Activated T-cell treated with anti-CD3 and anti-CD28 coated beads, Interleukin-2, amount 50 U/mL, for 24 hours (primary cell): Measurements from ENCODE around the gene RANBP9.

ENCODE experiments used
- DNase-seq: peaks from one replicate; pipeline ENCODE4 v3.0.0-alpha.2; 2020
- H3K27ac Mint-ChIP-seq: 2 replicates; pipeline ENCODE4 v1.8.0; 2020; ENCODE audit warnings: mild to moderate bottlenecking, mixed read lengths
- H3K27me3 Mint-ChIP-seq: 2 replicates; pipeline ENCODE4 v1.8.0; 2020; ENCODE audit warnings: mixed read lengths
- H3K36me3 Mint-ChIP-seq: 2 replicates; pipeline ENCODE4 v1.8.0; 2020; ENCODE audit warnings: low read depth, mixed read lengths
- H3K4me1 Mint-ChIP-seq: 2 replicates; pipeline ENCODE4 v1.8.0; 2020; ENCODE audit warnings: low read depth, mixed read lengths
- H3K4me3 Mint-ChIP-seq: 2 replicates; pipeline ENCODE4 v1.8.0; 2020; ENCODE audit warnings: mild to moderate bottlenecking, moderate library complexity, mixed read lengths
- H3K9me3 Mint-ChIP-seq: 2 replicates; pipeline ENCODE4 v1.8.0; 2020; ENCODE audit warnings: mixed read lengths

RANBP9 gene

DNA sequence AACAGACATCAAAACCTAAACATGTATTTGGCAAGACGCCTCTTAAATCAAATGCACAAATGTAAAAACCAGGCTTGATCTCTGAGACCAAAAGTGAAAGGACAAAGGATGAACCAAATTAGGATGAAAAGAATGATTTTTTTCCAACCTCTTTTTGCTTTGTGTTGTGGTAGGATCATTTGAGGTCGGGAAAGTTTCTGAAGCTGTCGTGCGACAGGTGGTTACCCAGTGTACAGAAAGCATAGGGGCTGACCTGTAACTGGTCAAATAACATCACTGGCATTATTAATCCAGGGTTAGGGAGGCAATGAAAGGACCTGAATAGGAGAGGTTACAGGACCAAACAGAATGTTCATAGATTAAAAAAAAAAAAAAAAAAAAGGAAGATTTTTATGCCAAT lies 114.6 kb downstream of the RANBP9 start:
- DNase-seq, result no peak

DNA sequence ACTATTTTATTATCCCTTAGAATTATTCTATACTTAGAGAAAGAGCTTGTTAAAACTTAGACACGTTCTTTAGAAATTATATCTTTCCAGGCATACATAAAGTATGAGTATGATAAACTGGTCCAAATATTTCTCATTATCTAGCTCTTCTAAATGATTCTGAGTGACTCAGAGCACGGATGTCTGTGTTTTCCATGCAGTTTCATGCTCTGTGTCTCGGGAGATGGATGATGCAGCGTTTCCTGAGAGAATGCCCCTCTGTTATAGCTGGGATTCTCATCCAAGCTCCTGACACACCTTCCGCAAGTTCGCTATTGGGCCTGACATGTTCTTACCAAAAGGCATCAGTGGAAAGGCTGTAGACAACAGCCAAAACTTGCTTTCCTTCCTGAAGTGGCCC lies 117.9 kb downstream of the RANBP9 start:
- Mint-ChIP-seq H3K36me3 (peaks cover 65% of the 10 kb centered on the region), H3K4me1 (peaks cover 2% of the 10 kb centered on the region), H3K27ac (no peak overlapping the region), H3K9me3 (no peaks in the 10 kb centered on the region), H3K4me3 (no peak overlapping the region), H3K27me3 (no peaks in the 10 kb centered on the region)
- DNase-seq, result no peak

More for the DNA sequence above, 114.6 kb downstream of the RANBP9 start:
- no peak overlapping the region for H3K4me3 Mint-ChIP-seq
- H3K27me3 Mint-ChIP-seq, result no peaks in the 10 kb centered on the region
- H3K36me3 Mint-ChIP-seq, result peaks cover 82% of the 10 kb centered on the region
- H3K27ac Mint-ChIP-seq, result no peak overlapping the region
- H3K9me3 Mint-ChIP-seq, result no peaks in the 10 kb centered on the region
- H3K4me1 Mint-ChIP-seq, result peaks cover 2% of the 10 kb centered on the region

DNA sequence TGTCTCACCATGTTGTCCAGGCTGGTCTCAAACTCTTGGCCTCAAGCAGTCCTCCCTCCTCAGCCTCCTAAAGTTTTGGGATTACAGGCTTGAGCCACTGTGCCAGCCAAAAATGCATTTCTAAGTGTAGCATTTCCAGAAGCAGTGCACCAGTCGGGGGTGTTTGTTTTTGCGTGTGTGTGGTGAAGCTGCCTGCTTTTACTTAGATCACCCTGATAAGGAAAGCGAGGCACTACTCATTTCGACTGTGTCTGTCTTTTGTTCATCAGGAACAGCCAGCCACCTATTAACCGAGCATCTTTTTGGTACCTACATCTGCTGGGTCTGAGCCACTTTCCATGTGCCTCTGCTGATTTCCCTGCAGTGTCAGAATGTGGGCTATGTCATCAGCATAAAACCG lies 118.5 kb downstream of the RANBP9 start:
- no peak for DNase-seq
- peaks cover 65% of the 10 kb centered on the region for H3K36me3 Mint-ChIP-seq
- H3K4me3 Mint-ChIP-seq, result no peak overlapping the region
- H3K27me3 Mint-ChIP-seq, result no peaks in the 10 kb centered on the region
- H3K27ac Mint-ChIP-seq, result peak overlapping the region; percentile 23
- peaks cover 2% of the 10 kb centered on the region for H3K4me1 Mint-ChIP-seq
- H3K9me3 Mint-ChIP-seq, result no peaks in the 10 kb centered on the region

DNA sequence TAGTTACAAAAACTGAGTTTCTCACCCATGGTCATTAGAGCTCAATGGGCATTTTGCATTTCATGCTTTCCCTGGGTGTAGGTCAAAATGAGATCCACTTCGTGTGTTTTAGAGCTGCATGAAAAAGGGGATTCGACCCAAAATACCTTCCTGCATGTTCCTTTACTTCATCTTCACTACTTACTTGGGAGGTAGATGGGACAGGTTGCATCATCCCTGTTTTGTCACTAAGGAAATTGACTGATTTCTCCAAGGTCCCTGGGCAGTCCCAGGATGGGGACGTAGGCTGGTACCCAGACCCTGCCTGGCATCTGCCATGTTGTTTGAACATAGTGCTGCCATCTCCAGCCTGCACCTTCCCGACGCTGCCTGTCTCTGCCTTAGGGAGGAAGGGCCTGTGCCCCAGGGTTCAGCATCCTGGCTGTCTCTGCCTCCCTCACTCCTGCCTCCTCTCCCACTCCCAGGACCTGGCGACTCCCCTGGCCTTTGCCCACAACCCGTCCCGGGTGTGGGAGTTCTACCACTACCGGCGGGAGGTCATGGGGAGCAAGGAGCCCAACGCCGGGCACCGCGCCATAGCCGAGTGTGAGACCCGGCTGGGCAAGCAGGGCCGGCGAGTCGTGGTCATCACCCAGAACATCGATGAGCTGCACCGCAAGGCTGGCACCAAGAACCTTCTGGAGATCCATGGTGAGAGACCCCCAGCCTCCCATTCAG lies 120.3 kb downstream of the RANBP9 start:
- H3K27me3 Mint-ChIP-seq, result no peaks in the 10 kb centered on the region
- no peak for DNase-seq
- no peak overlapping the region for H3K27ac Mint-ChIP-seq
- H3K4me3 Mint-ChIP-seq, result no peak overlapping the region
- peaks cover 64% of the 10 kb centered on the region for H3K36me3 Mint-ChIP-seq
- no peaks in the 10 kb centered on the region for H3K9me3 Mint-ChIP-seq
- peaks cover 2% of the 10 kb centered on the region for H3K4me1 Mint-ChIP-seq

DNA sequence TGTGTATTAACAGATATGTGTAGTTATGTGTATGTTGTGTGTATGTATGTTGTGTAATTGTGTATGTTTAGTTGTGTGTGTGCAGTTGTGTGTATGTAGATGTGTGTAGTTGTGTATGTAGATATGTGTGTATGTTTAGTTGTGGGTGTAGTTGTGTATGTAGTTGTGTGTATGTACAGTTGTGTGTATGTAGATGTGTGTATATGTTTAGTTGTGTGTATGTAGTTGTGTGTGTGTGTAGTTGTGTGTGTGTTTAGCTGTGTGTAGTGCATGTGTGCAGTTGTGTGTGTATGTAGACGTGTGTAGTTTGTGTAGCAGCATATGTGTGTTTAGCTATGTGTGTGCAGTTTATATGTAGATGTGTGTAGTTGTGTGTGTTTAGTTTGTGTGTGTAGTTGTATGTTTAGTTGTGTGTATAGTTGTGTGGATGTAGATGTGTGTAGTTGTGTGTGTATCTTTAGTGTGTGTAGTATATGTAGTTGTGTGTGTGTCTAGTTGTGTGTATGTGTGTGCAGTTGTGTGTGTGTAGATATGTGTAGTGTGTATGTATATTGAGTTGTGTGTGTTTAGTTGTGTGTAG lies 121.0 kb downstream of the RANBP9 start:
- peaks cover 64% of the 10 kb centered on the region for H3K36me3 Mint-ChIP-seq
- no peaks in the 10 kb centered on the region for H3K27me3 Mint-ChIP-seq
- no peak overlapping the region for H3K27ac Mint-ChIP-seq
- H3K4me3 Mint-ChIP-seq, result no peak overlapping the region
- H3K4me1 Mint-ChIP-seq, result peaks cover 2% of the 10 kb centered on the region
- DNase-seq, result no peak
- no peaks in the 10 kb centered on the region for H3K9me3 Mint-ChIP-seq

DNA sequence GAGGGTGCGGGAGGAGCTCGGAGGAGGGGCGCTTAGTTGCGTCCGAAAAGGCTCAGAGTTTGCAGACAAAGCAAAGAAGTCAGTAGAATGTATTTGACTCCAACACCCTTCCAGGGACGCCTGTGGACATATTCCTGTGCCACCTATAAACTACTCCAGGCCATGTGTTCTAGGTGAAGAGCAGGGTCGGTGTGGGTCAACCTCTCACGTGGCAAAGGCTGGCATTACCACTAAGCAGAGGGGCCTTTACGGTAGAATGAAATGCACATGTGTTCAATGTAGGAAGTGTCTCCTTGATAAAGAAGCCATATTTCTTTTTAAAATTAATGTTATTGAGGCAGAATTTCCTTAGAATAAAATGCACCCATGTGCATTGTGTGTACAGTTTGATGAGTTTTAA lies 121.8 kb downstream of the RANBP9 start:
- Mint-ChIP-seq H3K27ac (no peak overlapping the region), H3K27me3 (no peaks in the 10 kb centered on the region), H3K4me1 (peaks cover 2% of the 10 kb centered on the region), H3K9me3 (no peaks in the 10 kb centered on the region), H3K36me3 (peaks cover 62% of the 10 kb centered on the region), H3K4me3 (no peak overlapping the region)
- DNase-seq, result no peak

DNA sequence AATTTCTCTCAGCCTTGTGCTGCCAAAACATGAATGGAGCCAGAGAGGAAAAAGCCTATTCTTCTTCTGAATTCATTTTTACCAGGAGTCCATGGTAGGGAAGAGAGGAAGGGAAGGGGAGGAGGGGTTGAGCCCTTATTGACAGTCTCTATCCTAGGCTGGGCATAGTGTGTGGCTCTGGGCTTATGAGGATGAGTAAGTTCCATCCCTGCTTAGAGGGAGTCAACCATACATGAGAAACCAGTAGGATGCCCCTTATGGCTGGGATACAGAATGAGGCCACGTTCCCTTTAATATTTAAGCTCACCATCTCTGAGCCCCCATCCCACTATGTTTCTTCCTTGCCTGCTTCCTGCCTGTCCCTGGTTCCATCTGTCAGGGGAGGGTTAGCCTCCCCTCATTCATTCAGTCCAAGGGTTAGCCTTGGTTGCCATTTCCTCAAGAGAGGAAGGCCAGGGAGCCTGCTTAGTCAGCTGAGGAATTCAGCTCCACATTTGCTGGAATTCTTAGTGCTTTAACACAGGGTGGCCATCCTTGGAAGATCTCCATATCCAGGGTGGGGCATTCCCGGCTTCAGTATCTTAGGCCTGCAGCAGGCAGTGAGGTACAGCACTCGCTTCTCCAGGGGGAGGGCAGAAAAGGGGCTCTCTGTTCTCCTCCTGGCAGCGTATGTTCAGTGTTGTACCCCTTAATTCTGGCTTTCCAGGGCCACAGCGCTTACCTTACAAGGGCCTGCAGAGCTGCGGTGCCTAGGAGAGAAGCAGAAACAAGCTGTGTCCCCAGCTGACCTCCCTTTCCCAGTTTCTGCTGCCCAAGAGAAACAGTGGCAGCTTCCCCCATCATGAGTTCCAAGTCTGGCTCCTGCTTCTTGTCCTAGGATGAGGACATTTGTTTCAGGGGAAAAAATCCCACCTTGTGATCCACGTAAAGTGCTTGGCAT lies 124.8 kb downstream of the RANBP9 start:
- DNase-seq, result no peak
- Mint-ChIP-seq H3K27ac (no peak overlapping the region), H3K4me1 (no peaks in the 10 kb centered on the region), H3K27me3 (no peaks in the 10 kb centered on the region), H3K36me3 (peaks cover 57% of the 10 kb centered on the region), H3K4me3 (no peak overlapping the region), H3K9me3 (no peaks in the 10 kb centered on the region)

DNA sequence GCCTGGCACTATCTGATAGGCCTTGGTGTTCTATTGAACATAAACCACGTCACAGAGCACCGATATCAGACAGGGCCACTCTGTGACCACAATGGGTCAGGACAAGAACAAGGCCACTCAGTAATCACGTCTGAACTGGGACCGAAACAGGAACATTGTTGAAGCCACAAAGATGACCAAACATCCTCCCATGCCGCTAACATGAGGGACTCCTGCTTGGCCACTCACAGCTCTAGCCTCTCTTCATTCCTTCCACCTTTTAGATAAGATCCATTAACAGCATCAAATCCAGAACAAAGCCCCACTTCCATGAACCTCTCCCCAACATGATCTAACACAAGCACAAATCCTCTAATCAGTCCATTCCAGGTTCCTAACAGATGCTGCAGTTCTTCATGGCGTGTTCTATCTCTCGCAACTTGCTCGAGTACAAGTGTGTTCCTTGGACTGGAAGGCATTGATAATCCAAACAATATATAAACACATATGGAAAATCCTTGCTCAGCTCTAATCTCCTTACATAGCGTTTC lies 129.9 kb downstream of the RANBP9 start:
- H3K36me3 Mint-ChIP-seq, result peaks cover 59% of the 10 kb centered on the region
- H3K27ac Mint-ChIP-seq, result no peak overlapping the region
- no peak for DNase-seq
- no peak overlapping the region for H3K4me3 Mint-ChIP-seq
- no peaks in the 10 kb centered on the region for H3K4me1 Mint-ChIP-seq
- H3K27me3 Mint-ChIP-seq, result no peaks in the 10 kb centered on the region
- no peaks in the 10 kb centered on the region for H3K9me3 Mint-ChIP-seq

DNA sequence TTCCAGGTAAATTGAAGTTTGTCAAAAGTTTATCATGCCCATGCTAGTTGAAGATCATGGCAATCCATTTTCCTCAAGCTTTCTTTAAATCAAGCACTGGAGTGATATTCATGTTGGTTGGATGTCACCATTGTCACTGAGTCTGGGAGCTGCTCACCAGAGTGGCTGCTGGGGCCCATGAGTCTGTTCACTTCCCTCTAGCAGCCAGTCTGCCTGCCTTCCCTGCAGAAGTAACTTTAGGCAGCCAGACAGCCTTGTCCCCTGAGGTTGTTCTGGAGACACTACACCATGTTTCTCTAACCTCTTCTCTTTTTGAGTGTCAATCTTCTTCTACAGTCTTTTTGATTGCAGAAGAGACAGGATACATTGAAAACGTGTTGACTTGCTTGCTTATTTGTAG lies 131.7 kb downstream of the RANBP9 start:
- Mint-ChIP-seq H3K4me3 (no peak overlapping the region), H3K36me3 (peaks cover 45% of the 10 kb centered on the region), H3K27ac (no peak overlapping the region), H3K27me3 (no peaks in the 10 kb centered on the region), H3K4me1 (peaks cover 15% of the 10 kb centered on the region), H3K9me3 (no peaks in the 10 kb centered on the region)
- DNase-seq, result no peak

DNA sequence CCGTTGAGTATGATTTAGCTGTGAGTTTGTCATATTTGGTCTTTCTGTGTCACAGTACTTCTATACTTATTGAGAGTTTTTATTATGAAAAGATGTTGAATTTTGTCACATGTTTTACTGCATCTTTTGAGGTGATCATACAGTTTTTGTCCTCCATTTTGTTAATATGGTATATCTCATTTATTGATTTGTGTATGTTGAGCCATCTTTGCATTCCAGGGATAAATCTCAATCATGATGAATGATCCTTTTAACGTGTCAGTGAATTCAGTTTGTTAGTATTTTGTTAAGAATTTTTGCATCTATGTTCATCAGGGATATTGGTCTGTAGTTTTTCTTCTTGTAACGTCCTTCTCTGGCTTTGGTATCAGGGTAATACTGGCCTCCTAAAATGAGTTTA lies 133.7 kb downstream of the RANBP9 start:
- Mint-ChIP-seq H3K9me3 (no peaks in the 10 kb centered on the region), H3K4me3 (no peak overlapping the region), H3K4me1 (peaks cover 26% of the 10 kb centered on the region), H3K27me3 (no peaks in the 10 kb centered on the region), H3K27ac (no peak overlapping the region), H3K36me3 (peaks cover 39% of the 10 kb centered on the region)
- no peak for DNase-seq

DNA sequence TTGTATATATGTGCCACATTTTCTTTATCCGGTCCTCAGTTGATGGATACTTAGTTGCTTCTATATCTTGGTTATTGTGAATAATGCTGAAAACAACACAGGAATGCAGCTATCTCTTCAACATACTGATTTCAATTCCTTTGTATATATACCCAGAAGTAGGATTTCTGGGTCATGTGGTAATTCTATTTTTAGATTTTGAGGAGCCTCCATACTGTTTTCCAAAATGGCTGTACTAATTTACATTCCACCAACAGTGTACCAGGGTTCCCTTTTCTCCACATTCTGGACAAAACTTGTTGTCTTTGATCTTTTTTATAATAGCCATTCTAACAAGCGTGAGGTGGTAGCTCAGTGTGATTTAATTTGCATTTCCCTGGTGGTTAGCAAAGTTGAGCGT lies 135.6 kb downstream of the RANBP9 start:
- Mint-ChIP-seq H3K9me3 (no peaks in the 10 kb centered on the region), H3K4me1 (peaks cover 29% of the 10 kb centered on the region), H3K27me3 (no peaks in the 10 kb centered on the region), H3K36me3 (peaks cover 30% of the 10 kb centered on the region), H3K4me3 (peak overlapping the region; percentile 51), H3K27ac (peak overlapping the region; percentile 42)
- DNase-seq, result no peak

DNA sequence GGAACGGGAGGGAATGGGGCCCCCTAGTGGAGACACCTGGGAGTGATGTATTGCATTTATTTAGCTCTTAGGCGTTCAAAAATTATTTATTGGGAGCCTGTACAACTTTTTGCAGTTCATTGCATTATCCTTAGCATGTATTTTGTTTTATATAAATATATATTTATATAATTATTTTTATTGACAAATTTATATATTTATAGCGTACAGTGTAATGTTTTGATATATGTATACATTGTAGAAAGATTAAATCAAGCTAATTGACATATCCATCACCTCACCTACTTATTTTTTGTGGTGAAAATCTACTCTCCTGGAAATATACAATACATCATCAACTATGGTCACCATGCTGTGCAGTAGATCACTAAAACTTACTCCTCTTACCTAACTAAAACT lies 136.3 kb downstream of the RANBP9 start:
- peak overlapping the region; percentile 97 for H3K4me3 Mint-ChIP-seq
- H3K36me3 Mint-ChIP-seq, result peaks cover 24% of the 10 kb centered on the region
- H3K9me3 Mint-ChIP-seq, result no peaks in the 10 kb centered on the region
- DNase-seq, result no peak
- peak overlapping the region; percentile 99 for H3K27ac Mint-ChIP-seq
- peaks cover 29% of the 10 kb centered on the region for H3K4me1 Mint-ChIP-seq
- no peaks in the 10 kb centered on the region for H3K27me3 Mint-ChIP-seq

DNA sequence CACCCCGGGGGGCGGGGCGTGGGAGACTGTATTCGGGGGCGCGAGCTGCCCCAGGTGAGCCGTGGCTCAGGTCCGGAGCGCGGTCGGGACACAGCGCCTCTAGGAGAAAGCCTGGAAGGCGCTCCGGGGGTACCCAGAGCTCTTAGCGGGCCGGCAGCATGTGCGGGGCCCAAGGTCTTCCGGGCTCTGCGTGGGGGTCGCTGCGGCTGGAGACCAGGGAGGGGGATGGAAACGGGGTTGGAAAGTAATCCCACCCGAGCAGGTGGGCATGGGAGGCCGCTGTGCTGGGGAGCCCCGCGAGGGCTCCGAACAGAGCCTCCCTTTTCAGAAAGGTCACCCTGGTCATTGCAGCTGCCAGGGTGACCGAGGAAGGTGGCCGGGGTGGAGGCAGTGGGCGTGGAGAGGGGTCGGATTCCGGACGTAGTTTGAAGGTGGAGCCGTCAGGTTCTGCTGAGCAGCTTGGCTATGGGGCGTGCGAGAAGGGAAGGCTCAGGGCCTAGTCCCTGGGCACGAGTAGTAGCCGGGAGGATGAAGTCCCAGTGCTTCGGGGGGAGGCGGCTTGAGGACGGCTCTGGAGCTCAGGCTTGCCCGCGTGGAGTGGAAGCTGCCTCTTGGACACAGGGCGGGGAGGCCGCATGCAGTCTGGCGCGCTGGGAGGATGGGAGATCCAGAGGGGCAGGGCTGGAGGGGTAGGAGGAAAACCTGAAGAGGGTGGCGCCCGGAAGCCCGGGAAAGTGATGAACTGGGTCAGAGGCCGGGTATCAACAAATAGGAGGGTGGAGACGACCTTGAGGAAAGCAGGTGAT lies 136.9 kb downstream of the RANBP9 start, which contains the start of gene SIRT5:
Gene SIRT5 (plus strand): TSS at position 31 of the 806 bp plus-strand sequence. CDS start 9,510 bp downstream, outside the sequence.
- Mint-ChIP-seq H3K36me3 (peaks cover 19% of the 10 kb centered on the region), H3K4me3 (peak within 1 kb of the TSS; percentile 97), H3K9me3 (no peaks in the 10 kb centered on the region), H3K27ac (peak within 1 kb of the TSS; percentile 99), H3K27me3 (no peaks in the 10 kb centered on the region), H3K4me1 (peaks cover 29% of the 10 kb centered on the region)
- DNase-seq, result peak; percentile 86

DNA sequence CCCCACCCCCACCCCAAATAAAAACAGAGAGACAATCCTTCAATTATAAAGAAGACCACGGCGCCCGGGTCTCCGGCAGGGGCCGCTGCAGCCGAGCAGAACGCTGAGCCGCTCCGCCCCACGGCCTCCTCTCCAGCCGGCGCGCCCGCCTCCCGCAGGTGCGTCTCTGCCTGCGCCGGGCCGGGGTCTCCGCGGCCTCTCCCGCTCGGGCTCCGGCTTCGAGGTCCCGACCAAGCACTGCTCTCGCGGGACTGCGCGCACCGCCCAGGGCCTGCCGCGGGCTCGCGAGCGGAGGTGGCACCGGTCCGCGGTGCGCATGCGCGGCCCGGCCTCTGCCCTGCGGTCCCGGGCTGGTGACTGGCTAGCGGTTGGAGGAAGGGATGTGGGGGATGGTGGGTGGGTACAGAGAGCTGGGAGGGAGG lies 137.5 kb downstream of the RANBP9 start:
- peaks cover 29% of the 10 kb centered on the region for H3K4me1 Mint-ChIP-seq
- H3K27me3 Mint-ChIP-seq, result no peaks in the 10 kb centered on the region
- peak overlapping the region; percentile 99 for H3K27ac Mint-ChIP-seq
- H3K9me3 Mint-ChIP-seq, result no peaks in the 10 kb centered on the region
- peaks cover 16% of the 10 kb centered on the region for H3K36me3 Mint-ChIP-seq
- peak overlapping the region; percentile 97 for H3K4me3 Mint-ChIP-seq
- peak; percentile 94 for DNase-seq
